ENCODE data around the gene SLC12A8. TPM values are rescaled to one million over a fixed set of nuclear protein-coding genes. Genes with fewer than 3 reads are reported as not detected.

The SLC12A8 gene
- total and polyA plus RNA-seq, 9 of the 15 experiments (the other 6 are each of a cell fraction or from before 2014, with no cell fraction given): 0.04 to 0.33 (median 0.09) TPM; not detected in 4

DNA sequence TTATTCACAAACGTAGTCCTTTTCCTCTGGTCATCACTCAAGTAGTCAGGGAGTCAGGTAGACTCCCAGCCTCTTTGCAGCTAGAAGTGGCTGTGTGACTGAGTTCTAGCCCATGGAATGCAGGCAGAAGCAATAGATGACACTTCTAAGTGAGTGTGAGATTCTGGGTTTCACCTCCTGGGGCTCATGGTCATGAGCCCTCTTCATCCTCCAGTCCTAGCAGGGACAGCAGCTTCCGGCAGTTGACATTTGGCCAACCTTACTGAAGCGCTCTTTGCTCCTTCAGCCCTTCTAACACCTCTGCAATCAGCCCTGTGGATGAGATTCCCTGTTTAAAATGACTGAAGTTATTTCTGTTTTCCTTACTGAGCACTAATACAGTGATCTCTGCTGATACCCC lies 21.8 kb downstream of the SLC12A8 start:
- H4K20me1 ChIP-seq (replicated peaks; ENCODE audit: control insufficient read depth, insufficient read depth, low read length): no peaks in the 10 kb centered on the region
- no peaks in the 10 kb centered on the region for H3K9me1 ChIP-seq (ENCODE audit: control insufficient read depth, insufficient read depth, low read length)
- H3K79me2 ChIP-seq (ENCODE audit: control insufficient read depth, insufficient read depth, low read length): no peaks in the 10 kb centered on the region
- ATAC-seq (no peak), DNase-seq (ENCODE audit: extremely low read depth in 1 of 4, low spot score in 3 of 4) (no peak), FAIRE-seq (no peak)
- WGBS (ENCODE audit: insufficient coverage, low coverage, missing lambda C conversion rate): 7% methylated on average over 3 of the region's 3 CpGs
- TF ChIP-seq ZNF511 (CRISPR knock-in tag; IDR thresholded peaks at IDR 0.05): no peak
- no peak for TF ChIP-seq ZBTB2 (IDR thresholded peaks at IDR 0.05)
- no peak for TF ChIP-seq HMG20B (CRISPR knock-in tag; IDR thresholded peaks at IDR 0.05)
- no peak for TF ChIP-seq ARHGAP35 (IDR thresholded peaks at IDR 0.05; ENCODE audit: partially characterized antibody)
- TF ChIP-seq ZNF133 (CRISPR knock-in tag; IDR thresholded peaks at IDR 0.05): no peak
- no peak for TF ChIP-seq GATAD2A (IDR thresholded peaks at IDR 0.05)
- no peak for TF ChIP-seq ARID1B (IDR thresholded peaks at IDR 0.05)
- TF ChIP-seq FOXA1 (IDR thresholded peaks at IDR 0.05; ENCODE audit: borderline replicate concordance): no peak
- TF ChIP-seq CHD7 (IDR thresholded peaks at IDR 0.05; ENCODE audit: low read depth, low read length): no peak
- no peak for TF ChIP-seq MCM2 (IDR thresholded peaks at IDR 0.05; ENCODE audit: low read depth)
- no peak for TF ChIP-seq KDM5B (IDR thresholded peaks at IDR 0.05; ENCODE audit: insufficient replicate concordance, low read depth, low read length)
- in situ Hi-C loops (cut with MboI): no loop called here
- H3K36me3 ChIP-seq (ENCODE audit: control insufficient read depth, insufficient read depth, low read length): no peaks in the 10 kb centered on the region
- H3K9ac ChIP-seq (ENCODE audit: insufficient read depth in 1 of 2, low read depth in 2 of 2, low read length in 2 of 2): no peak overlapping the region
- no TSS peak for BruUV-seq (replicated peaks)
- ChIA-PET CTCF (ENCODE audit: low intra/inter-chr PET ratio) (no interaction called here), POLR2A (no interaction called here)
- intact Hi-C loops (cut with micrococcal nuclease): no loop called here
- H3K27ac ChIP-seq (ENCODE audit: extremely low read depth, low read depth, low read length): no peak overlapping the region
- H3K4me3 ChIP-seq: no peak overlapping the region
- no peaks in the 10 kb centered on the region for H3K9me3 ChIP-seq (replicated peaks; ENCODE audit: control insufficient read depth, insufficient read depth, low read depth, low read length)
- H3K4me1 ChIP-seq (replicated peaks in 1 of 2; ENCODE audit: control insufficient read depth in 2 of 2, insufficient read depth in 2 of 2, low read length in 2 of 2): peaks cover 3 to 6% of the 10 kb centered on the region in 2 experiments; a peak in 4 of 5 replicates
- H3K27me3 ChIP-seq (ENCODE audit: control insufficient read depth in 2 of 2, insufficient read depth in 2 of 2, low read length in 2 of 2): peaks cover 5 to 40% of the 10 kb centered on the region in 2 experiments; a peak in 4 of 5 replicates
- no peak overlapping the region for H2AFZ ChIP-seq (ENCODE audit: low read depth, low read length)
- H3K4me2 ChIP-seq (ENCODE audit: insufficient read depth, low read length): no peak overlapping the region
